Suprapubic skin (tissue), 4 donors: ENCODE measurements around the gene RAB3C. TPM values are rescaled to one million over a fixed set of nuclear protein-coding genes. Genes with fewer than 3 reads are reported as not detected.
"Not testable (repeated sequence)": the region's sequence is repeated elsewhere in the genome, so short reads cannot be mapped to it uniquely, and the experiment has no call there.

Experiments
- DNase-seq, 2 donors: peaks; one replicate each; pipeline ENCODE4 v3.0.0-alpha.2; 2019; ENCODE audit warnings: low spot score in 2 of 2
- H3K27ac ChIP-seq: fragments of 200-600 bp; sonication (generic); one replicate; pipeline ENCODE4 v1.5.1; 2019
- H3K27me3 ChIP-seq: fragments of 200-600 bp; sonication (generic); one replicate; pipeline ENCODE4 v1.5.1; 2019
- H3K36me3 ChIP-seq: fragments of 200-600 bp; sonication (generic); one replicate; pipeline ENCODE4 v1.5.1; 2019
- H3K4me1 ChIP-seq: fragments of 200-600 bp; sonication (generic); one replicate; pipeline ENCODE4 v1.5.1; 2019
- H3K4me3 ChIP-seq: fragments of 200-600 bp; sonication (generic); one replicate; pipeline ENCODE4 v1.5.1; 2019; ENCODE audit warnings: mild to moderate bottlenecking
- H3K9me3 ChIP-seq: fragments of 200-600 bp; sonication (generic); one replicate; pipeline ENCODE4 v1.5.1; 2019
- EP300 ChIP-seq: sonication (generic); formaldehyde crosslinking; IDR thresholded peaks from one replicate; pipeline ENCODE4 v1.6.1; 2017; ENCODE audit warnings: antibody characterized with exemption
- POLR2A ChIP-seq, 2 donors: fragments of 450-650 bp; IDR thresholded peaks; one replicate each; pipeline ENCODE4 v1.6.1; 2017; ENCODE audit warnings: antibody characterized with exemption in 2 of 2, mild to moderate bottlenecking in 2 of 2, moderate library complexity in 2 of 2
- POLR2AphosphoS5 ChIP-seq, 3 donors: sonication (generic); formaldehyde crosslinking; IDR thresholded peaks; one replicate each; pipeline ENCODE4 v1.6.1; 2017; ENCODE audit warnings: antibody characterized with exemption in 3 of 3
- WGBS: methylation state at CpG from one replicate; pipeline ENCODE4 v1.1.5; 2018; 5-methylcytosine and 5-hydroxymethylcytosine counted together
- total RNA-seq, 4 donors: library from RNA; depleted of rRNA; stranded (reverse); fragments of >200 nt; gene quantifications; one replicate each; pipeline ENCODE4 v1.1.0, GENCODE V29; 2016
- TF ChIP-seq, protein P1 (sequence below), 2 donors: fragments of 200-600 bp in 1 of 2; fragments of 450-650 bp in 1 of 2; sonication (generic) in 1 of 2; IDR thresholded peaks; one replicate each; pipeline ENCODE4 v1.5.1; 2016 to 2019; ENCODE audit warnings: antibody characterized with exemption in 2 of 2, mild to moderate bottlenecking in 1 of 2, moderate library complexity in 1 of 2

The RAB3C gene
- total RNA-seq, 4 donors from 2014 or later, result 0.08 to 1.1 (median 0.27) TPM

DNA sequence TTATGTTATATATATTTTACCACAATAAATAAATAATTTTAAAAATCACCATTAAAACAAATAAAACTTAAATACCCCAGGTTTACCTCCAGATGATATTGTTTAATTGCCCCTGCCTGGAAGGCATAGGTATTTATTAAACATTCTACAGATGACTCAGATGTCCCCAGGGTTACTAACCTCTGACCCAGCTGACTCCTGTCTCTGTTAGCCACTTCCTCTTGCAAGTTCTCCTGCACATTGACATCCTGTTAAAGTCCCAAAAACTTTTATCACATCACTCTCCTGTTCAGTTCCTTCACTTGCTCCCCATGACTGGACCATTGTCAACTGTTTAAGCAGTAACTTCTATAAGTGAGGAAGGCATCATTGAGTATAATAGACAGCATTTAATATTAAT lies 37.0 kb upstream of the RAB3C start:
- DNase-seq, result no peak
- H3K4me1 ChIP-seq, result no peaks in the 10 kb centered on the region
- no peak overlapping the region for H3K4me3 ChIP-seq
- no peaks in the 10 kb centered on the region for H3K9me3 ChIP-seq
- H3K36me3 ChIP-seq, result no peaks in the 10 kb centered on the region
- no peaks in the 10 kb centered on the region for H3K27me3 ChIP-seq
- no peak overlapping the region for H3K27ac ChIP-seq
- TF ChIP-seq POLR2A (IDR thresholded peaks at IDR 0.05) (no peak), EP300 (no peak), POLR2AphosphoS5 (IDR thresholded peaks at IDR 0.05) (no peak)
- TF ChIP-seq, protein P1, sequence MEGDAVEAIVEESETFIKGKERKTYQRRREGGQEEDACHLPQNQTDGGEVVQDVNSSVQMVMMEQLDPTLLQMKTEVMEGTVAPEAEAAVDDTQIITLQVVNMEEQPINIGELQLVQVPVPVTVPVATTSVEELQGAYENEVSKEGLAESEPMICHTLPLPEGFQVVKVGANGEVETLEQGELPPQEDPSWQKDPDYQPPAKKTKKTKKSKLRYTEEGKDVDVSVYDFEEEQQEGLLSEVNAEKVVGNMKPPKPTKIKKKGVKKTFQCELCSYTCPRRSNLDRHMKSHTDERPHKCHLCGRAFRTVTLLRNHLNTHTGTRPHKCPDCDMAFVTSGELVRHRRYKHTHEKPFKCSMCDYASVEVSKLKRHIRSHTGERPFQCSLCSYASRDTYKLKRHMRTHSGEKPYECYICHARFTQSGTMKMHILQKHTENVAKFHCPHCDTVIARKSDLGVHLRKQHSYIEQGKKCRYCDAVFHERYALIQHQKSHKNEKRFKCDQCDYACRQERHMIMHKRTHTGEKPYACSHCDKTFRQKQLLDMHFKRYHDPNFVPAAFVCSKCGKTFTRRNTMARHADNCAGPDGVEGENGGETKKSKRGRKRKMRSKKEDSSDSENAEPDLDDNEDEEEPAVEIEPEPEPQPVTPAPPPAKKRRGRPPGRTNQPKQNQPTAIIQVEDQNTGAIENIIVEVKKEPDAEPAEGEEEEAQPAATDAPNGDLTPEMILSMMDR (IDR thresholded peaks at IDR 0.05), result no peak

- Histone ChIP-seq H3K27ac (no peak overlapping the region), H3K4me1 (no peaks in the 10 kb centered on the region), H3K4me3 (no peak overlapping the region), H3K9me3 (no peaks in the 10 kb centered on the region), H3K36me3 (no peaks in the 10 kb centered on the region), H3K27me3 (no peaks in the 10 kb centered on the region)
- DNase-seq, result no peak
- WGBS, result 35% methylated on average over 2 of the region's 2 CpGs
- no peak for TF ChIP-seq POLR2AphosphoS5 (IDR thresholded peaks at IDR 0.05)
- no peak for TF ChIP-seq POLR2A (IDR thresholded peaks at IDR 0.05)
- TF ChIP-seq, protein P1 (IDR thresholded peaks at IDR 0.05), result no peak
- no peak for TF ChIP-seq EP300
Measured at GRCh38 chr5:58548068-58548467, 34.8 kb upstream of the RAB3C start.

DNA sequence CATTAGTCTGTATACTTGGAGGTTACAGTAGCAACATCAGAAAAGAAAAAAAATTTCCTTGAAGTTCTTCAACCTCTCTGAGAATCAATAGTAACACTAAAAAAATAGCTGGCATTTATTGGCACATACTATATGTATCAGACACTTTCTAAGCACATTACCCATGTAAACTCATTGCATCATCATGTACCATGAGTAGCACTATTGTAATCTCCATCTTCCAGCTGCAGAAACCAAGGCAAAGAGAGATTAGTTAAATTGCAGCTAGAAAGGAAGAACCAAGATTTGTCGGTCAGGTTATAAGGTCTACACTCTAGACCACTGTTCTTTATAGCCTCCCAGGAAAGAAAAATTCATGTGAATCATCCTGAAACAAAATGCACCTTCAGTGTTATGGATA lies 31.4 kb upstream of the RAB3C start:
- no peak for DNase-seq
- WGBS, result 85% methylated on average over 1 of the region's 1 CpG
- TF ChIP-seq POLR2AphosphoS5 (IDR thresholded peaks at IDR 0.05), result no peak
- TF ChIP-seq POLR2A (IDR thresholded peaks at IDR 0.05), result no peak
- no peak for TF ChIP-seq EP300
- TF ChIP-seq, protein P1 (IDR thresholded peaks at IDR 0.05), result no peak
- H3K4me3 ChIP-seq, result no peak overlapping the region
- H3K9me3 ChIP-seq, result no peaks in the 10 kb centered on the region
- H3K4me1 ChIP-seq, result no peaks in the 10 kb centered on the region
- no peaks in the 10 kb centered on the region for H3K36me3 ChIP-seq
- no peak overlapping the region for H3K27ac ChIP-seq
- no peaks in the 10 kb centered on the region for H3K27me3 ChIP-seq

GRCh38 chr5:58557665-58558338 lies 25.1 kb upstream of the RAB3C start:
- H3K27ac ChIP-seq, DNase-seq, H3K36me3 ChIP-seq, H3K9me3 ChIP-seq, H3K4me1 ChIP-seq, H3K4me3 ChIP-seq, H3K27me3 ChIP-seq: not testable (repeated sequence)
- 90% methylated on average over 31 of the region's 32 CpGs for WGBS

DNA sequence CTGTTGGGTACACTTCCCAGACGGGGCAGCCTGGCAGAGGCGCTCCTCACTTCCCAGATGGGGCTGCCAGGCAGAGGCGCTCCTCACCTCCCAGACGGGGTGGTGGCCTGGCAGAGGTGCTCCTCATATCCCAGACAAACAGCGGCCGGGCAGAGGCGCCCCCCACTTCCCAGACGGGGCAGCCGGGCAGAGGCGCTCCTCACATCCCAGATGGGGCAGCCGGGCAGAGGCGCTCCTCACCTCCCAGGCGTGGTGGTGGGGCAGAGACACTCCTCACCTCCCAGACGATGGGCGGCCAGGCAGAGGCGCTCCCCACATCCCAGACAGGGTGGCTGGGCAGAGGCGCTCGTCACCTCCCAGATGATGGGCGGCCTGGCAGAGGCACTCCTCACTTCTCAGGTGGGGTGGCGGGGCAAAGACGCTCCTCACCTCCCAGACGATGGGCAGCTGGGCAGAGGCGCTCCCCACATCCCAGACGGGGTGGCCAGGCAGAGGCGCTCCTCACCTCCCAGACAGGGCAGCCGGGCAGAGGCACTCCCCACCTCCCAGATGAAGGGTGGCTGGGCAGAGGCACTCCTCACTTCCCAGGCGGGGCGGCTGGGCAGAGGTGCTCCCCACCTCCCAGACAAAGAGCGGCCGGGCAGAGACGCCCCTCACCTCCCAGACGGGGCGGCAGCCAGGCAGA lies 19.7 kb upstream of the RAB3C start:
- H3K4me1 ChIP-seq, DNase-seq, H3K36me3 ChIP-seq, H3K27ac ChIP-seq, H3K27me3 ChIP-seq, H3K4me3 ChIP-seq, H3K9me3 ChIP-seq: not testable (repeated sequence)
- 100% methylated on average over 2 of the region's 33 CpGs for WGBS

DNA sequence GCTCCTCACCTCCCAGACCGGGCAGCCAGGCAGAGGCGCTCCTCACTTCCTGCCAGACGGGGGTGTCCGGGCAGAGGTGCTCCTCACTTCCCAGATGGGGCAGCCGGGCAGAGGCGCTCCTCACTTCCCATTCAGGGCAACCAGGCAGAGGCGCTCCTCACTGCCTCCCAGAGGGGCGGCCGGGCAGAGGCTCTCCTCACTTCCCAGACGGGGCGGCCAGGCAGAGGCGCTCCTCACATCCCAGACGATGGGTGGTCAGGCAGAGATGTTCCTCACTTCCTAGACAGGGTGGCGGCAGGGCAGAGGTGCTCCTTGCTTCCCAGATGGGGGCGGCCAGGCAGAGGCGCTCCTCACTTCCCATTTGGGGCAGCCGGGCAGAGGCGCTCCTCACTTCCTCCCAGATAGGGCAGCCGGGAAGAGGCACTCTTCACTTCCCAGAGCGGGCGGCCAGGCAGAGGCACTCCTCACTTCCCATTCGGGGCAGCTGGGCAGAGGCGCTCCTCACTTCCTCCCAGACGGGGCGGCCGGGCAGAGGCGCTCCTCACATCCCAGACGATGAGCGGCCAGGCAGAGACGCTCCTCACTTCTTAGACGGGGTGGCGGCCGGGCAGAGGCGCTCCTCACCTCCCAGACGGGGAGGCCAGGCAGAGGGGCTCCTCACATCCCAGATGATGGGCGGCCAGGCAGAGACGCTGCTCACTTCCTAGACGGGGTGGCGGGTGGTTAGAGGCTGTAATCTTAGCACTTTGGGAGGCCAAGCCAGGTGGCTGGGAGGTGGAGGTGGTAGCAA lies 18.6 kb upstream of the RAB3C start:
- not testable (repeated sequence) for H3K4me3 ChIP-seq, H3K27ac ChIP-seq, DNase-seq, H3K9me3 ChIP-seq, H3K4me1 ChIP-seq, H3K27me3 ChIP-seq, H3K36me3 ChIP-seq
- 90% methylated on average over 10 of the region's 39 CpGs for WGBS
